Measurements from ENCODE around the gene CCDC12. TPM values are rescaled to one million over a fixed set of nuclear protein-coding genes. Genes with fewer than 3 reads are reported as not detected.
A peak's percentile ranks its signal among the peaks of the same experiment; 100 is the strongest.

The CCDC12 gene
- polyA plus RNA-seq, 4 donors: 59.7 to 84.5 (median 76.0) TPM

DNA sequence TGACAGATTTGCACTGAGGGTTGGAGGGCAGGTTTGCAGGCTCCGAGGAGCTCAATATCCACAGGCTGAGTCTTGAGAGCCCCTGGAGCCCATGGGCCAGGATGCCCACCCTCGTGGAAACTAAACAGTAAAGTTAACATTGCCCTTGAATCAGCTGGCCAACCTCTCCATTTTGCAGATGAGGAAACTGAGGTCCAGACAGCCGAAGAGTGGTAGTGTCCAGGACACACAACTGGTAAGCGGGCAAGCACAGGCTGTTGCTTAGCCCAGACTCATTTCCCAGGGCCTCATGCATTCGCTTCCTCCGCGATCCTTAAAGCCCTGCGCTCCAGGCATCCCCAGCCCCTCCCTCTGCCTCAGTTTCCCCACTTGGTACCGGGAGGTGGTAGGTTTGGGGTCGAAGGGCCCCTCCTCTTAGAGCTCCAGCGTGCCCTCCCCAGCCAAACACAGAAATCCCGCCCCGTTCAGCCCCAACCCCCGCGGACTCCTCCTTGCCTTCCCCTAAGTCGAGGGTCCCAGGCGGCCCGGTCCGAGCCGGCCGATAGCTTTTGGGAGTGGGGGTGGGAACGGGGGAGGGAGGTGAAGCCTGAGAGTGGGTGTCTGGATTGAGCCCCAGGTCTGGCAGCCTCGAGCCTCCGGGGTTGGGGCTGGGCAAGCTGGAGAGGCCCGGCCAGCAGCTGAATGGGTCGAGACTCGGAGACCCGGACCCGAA, 95.5 kb downstream of the CCDC12 start:
- DNase-seq (no peak), FAIRE-seq (no peak)
- no peaks in the 10 kb centered on the region for H3K9me3 ChIP-seq (ENCODE audit: control insufficient read depth in 2 of 2, insufficient read depth in 1 of 2, low read depth in 1 of 2, low read length in 1 of 2)
- H3K27me3 ChIP-seq (ENCODE audit: control insufficient read depth in 3 of 3, insufficient read depth in 3 of 3, low read length in 3 of 3): peaks cover 3 to 44% (median 10%) of the 10 kb centered on the region in 3 donors
- peak overlapping the region in 1 of 3 donors; percentile 50 for H3K4me3 ChIP-seq (ENCODE audit: low read depth in 1 of 3, low read length in 3 of 3)
- H3K27ac ChIP-seq (ENCODE audit: low read depth in 1 of 3, low read length in 2 of 3): no peak overlapping the region
- 36 to 41% (median 37%) methylated on average over 27 to 29 of the region's 29 CpGs for WGBS, 3 donors
- H3K4me1 ChIP-seq (ENCODE audit: control insufficient read depth in 3 of 3, insufficient read depth in 2 of 3, low read depth in 1 of 3, low read length in 2 of 3): peaks cover 0 to 49% (median 0%) of the 10 kb centered on the region in 3 donors
- peaks cover 0 to 7% (median 0%) of the 10 kb centered on the region in 3 donors for H3K36me3 ChIP-seq (ENCODE audit: control insufficient read depth in 3 of 3, insufficient read depth in 2 of 3, low read depth in 1 of 3, low read length in 3 of 3)

DNA sequence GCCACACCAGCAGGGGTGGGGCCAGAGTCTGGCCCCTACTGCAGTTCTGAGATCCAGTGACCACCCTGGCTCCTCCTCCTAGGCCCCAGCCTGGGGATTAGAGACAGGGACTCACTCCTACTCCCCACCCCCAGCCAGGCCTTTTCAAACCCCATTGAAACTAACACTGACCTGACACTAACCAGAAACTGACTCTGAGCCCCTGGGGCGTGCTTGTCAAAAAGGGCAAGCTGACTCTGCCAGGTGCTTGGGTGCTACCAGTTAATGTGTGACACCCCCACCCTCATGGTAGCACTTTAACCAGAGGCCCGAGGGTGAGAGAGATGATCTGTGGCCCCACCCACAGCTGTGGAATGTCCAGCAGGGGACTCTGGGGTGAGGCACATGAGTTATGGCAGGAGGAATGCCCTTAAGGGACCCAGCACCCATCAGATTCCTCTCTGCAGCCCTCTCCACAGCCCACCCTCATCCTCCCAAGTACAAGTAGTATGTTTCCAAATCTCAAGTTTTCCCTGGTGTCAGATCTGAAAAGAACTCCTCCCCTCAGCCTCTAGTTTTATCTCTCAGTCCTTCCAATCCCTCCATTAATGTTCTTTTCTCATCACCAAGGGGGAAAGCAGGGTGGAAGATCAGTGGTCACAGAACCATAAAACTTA, 97.6 kb downstream of the CCDC12 start:
- Histone ChIP-seq H3K27ac (ENCODE audit: low read depth in 1 of 3, low read length in 2 of 3) (peak overlapping the region in 1 of 3 donors; percentile 70), H3K4me3 (ENCODE audit: low read depth in 1 of 3, low read length in 3 of 3) (no peak overlapping the region), H3K4me1 (ENCODE audit: control insufficient read depth in 3 of 3, insufficient read depth in 2 of 3, low read depth in 1 of 3, low read length in 2 of 3) (peaks cover 0 to 61% (median 0%) of the 10 kb centered on the region in 3 donors), H3K27me3 (ENCODE audit: control insufficient read depth in 3 of 3, insufficient read depth in 3 of 3, low read length in 3 of 3) (peaks cover 3 to 32% (median 9%) of the 10 kb centered on the region in 3 donors), H3K36me3 (ENCODE audit: control insufficient read depth in 3 of 3, insufficient read depth in 2 of 3, low read depth in 1 of 3, low read length in 3 of 3) (peaks cover 0 to 2% (median 0%) of the 10 kb centered on the region in 3 donors), H3K9me3 (ENCODE audit: control insufficient read depth in 2 of 2, insufficient read depth in 1 of 2, low read depth in 1 of 2, low read length in 1 of 2) (no peaks in the 10 kb centered on the region)
- peak in 1 of 2 donors; percentile 86 for DNase-seq
- 32 to 49% (median 41%) methylated on average over 2 of the region's 2 CpGs for WGBS, 3 donors
- FAIRE-seq: no peak

DNA sequence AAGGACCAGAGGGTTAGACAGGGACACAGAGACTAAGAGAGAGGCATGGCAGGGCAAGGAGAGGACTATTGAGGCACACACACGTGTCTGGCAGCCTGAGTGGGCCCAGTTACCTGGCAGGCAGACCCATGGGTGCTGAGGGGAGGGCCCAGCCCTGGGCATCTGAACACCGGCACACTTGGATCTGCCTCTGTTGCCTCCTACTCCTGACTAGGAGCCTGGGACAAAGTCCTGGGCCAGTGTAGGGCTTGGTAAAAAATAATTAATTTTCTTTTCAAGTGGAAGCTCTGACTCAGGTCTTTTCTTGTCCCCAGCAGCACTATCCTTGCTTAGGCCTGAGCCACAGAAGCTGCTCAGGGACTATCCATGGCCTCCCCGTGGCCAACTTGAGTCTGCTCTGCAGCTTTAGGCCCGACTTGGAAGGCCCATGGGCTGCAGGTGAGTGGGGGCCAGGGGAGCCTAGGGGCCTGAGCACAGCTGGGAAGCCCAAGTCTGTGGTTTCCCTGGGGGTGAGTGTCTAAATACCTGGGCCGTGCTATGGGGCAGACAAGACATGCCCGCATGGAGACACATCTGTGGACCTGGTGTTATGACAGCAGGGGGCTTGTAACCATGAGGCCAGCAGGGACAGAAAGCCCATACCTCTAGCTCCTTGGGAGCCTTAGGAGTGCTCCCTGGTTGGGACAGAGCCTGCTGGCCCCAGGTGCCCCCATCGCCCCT, 99.0 kb downstream of the CCDC12 start, which contains the start of gene PTH1R:
PTH1R (plus strand) TSS at position 316 of the 720 bp plus-strand sequence. CDS start 5,839 bp downstream, outside the sequence.
- Histone ChIP-seq H3K27ac (ENCODE audit: low read depth in 1 of 3, low read length in 2 of 3) (peak within 1 kb of the TSS in 1 of 3 donors; percentile 70), H3K4me1 (ENCODE audit: control insufficient read depth in 3 of 3, insufficient read depth in 2 of 3, low read depth in 1 of 3, low read length in 2 of 3) (peaks cover 0 to 61% (median 0%) of the 10 kb centered on the region in 3 donors)

DNA sequence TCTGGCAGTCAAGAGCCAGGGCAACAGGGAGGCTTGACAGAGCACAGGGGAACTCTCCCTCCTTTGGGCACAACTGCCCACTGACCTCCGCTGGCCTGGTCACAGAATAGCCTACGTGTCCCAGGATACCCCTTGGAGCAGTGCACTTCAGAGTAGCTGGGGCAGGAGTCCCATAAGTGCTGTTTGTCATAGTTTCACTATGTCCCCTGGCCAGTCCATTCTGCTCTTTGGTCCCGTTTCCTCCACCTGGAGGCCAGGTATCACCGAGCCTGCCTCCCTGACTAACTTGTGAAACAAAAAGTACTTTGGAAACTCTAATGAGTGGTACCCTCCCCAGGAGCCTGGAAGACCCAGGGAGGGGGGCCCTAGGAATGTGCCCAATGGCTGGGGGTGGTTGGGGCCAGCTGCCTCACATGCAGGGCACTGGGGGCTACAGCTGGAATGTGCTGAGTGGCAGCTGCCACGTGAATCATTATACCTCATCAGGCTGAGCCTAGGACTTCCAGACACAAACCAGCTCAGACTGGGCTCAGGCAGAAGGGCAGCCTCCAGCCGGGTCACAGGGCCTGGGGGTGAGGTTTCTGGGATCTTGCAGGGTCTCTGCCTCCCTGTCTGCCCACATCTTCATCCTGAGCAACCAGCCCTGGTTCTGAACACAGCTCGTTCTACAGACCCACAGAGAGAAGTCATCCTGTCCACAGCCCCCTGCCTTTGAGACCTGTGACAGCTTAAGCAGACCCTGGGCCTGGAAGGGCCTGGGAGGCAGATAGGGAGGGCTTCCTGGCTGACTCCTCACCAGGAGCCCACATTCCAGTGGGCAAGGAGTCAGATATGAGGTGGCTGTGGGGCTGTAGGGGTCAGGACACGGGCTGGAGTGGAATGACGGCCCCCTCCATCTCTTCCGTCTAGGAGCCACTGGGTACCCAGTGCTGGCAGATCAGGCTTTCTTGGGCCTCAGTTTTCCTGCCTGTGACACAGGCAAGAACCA, 99.9 kb downstream of the CCDC12 start:
- peaks cover 0 to 2% (median 0%) of the 10 kb centered on the region in 3 donors for H3K36me3 ChIP-seq (ENCODE audit: control insufficient read depth in 3 of 3, insufficient read depth in 2 of 3, low read depth in 1 of 3, low read length in 3 of 3)
- WGBS, 3 donors: 74 to 81% (median 76%) methylated on average over 10 of the region's 10 CpGs
- DNase-seq: peak in 1 of 2 donors; percentile 67
- H3K27ac ChIP-seq (ENCODE audit: low read depth in 1 of 3, low read length in 2 of 3): peak overlapping the region in 1 of 3 donors; percentile 70
- no peaks in the 10 kb centered on the region for H3K9me3 ChIP-seq (ENCODE audit: control insufficient read depth in 2 of 2, insufficient read depth in 1 of 2, low read depth in 1 of 2, low read length in 1 of 2)
- H3K4me1 ChIP-seq (ENCODE audit: control insufficient read depth in 3 of 3, insufficient read depth in 2 of 3, low read depth in 1 of 3, low read length in 2 of 3): peaks cover 0 to 56% (median 0%) of the 10 kb centered on the region in 3 donors
- peaks cover 0 to 29% (median 5%) of the 10 kb centered on the region in 3 donors for H3K27me3 ChIP-seq (ENCODE audit: control insufficient read depth in 3 of 3, insufficient read depth in 3 of 3, low read length in 3 of 3)
- no peak overlapping the region for H3K4me3 ChIP-seq (ENCODE audit: low read depth in 1 of 3, low read length in 3 of 3)
- no peak for FAIRE-seq

More for the DNA sequence above, 99.0 kb downstream of the CCDC12 start, which contains the start of gene PTH1R:
- peak in 1 of 2 donors; percentile 60 for DNase-seq
- FAIRE-seq: no peak
- H3K4me3 ChIP-seq (ENCODE audit: low read depth in 1 of 3, low read length in 3 of 3): no peak within 1 kb of the TSS
- H3K27me3 ChIP-seq (ENCODE audit: control insufficient read depth in 3 of 3, insufficient read depth in 3 of 3, low read length in 3 of 3): peaks cover 0 to 35% (median 5%) of the 10 kb centered on the region in 3 donors
- no peaks in the 10 kb centered on the region for H3K9me3 ChIP-seq (ENCODE audit: control insufficient read depth in 2 of 2, insufficient read depth in 1 of 2, low read depth in 1 of 2, low read length in 1 of 2)
- 71 to 84% (median 72%) methylated on average over 7 of the region's 7 CpGs for WGBS, 3 donors
- peaks cover 0 to 2% (median 0%) of the 10 kb centered on the region in 3 donors for H3K36me3 ChIP-seq (ENCODE audit: control insufficient read depth in 3 of 3, insufficient read depth in 2 of 3, low read depth in 1 of 3, low read length in 3 of 3)

DNA sequence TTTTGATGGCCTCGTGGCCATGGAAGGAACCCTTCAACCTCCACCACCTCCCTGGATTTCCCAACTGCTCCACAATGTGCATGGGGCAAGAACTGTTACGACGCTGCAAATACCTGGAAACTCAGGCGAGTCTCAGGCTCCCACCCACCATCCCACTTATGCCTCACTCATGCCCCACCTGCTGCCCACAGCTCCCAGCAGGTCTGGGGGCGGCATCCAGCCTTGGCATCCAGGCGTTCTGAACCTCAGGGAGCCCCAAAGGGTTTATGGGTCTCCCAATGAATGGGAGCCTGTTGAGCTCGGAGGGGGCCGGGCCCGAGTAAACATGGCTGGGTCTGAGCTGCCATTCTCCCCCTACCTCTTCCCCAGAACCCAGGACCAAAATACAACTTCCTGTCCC, 101.0 kb downstream of the CCDC12 start:
- DNase-seq (no peak), FAIRE-seq (no peak)
- no peaks in the 10 kb centered on the region for H3K9me3 ChIP-seq (ENCODE audit: control insufficient read depth in 2 of 2, insufficient read depth in 1 of 2, low read depth in 1 of 2, low read length in 1 of 2)
- H3K27me3 ChIP-seq (ENCODE audit: control insufficient read depth in 3 of 3, insufficient read depth in 3 of 3, low read length in 3 of 3): peaks cover 0 to 19% (median 0%) of the 10 kb centered on the region in 3 donors
- H3K4me1 ChIP-seq (ENCODE audit: control insufficient read depth in 3 of 3, insufficient read depth in 2 of 3, low read depth in 1 of 3, low read length in 2 of 3): peaks cover 0 to 52% (median 0%) of the 10 kb centered on the region in 3 donors
- whole genome bisulfite sequencing, 3 donors: 85 to 92% (median 91%) methylated on average over 9 of the region's 9 CpGs
- H3K36me3 ChIP-seq (ENCODE audit: control insufficient read depth in 3 of 3, insufficient read depth in 2 of 3, low read depth in 1 of 3, low read length in 3 of 3): no peaks in the 10 kb centered on the region
- no peak overlapping the region for H3K4me3 ChIP-seq (ENCODE audit: low read depth in 1 of 3, low read length in 3 of 3)
- H3K27ac ChIP-seq (ENCODE audit: low read depth in 1 of 3, low read length in 2 of 3): no peak overlapping the region

DNA sequence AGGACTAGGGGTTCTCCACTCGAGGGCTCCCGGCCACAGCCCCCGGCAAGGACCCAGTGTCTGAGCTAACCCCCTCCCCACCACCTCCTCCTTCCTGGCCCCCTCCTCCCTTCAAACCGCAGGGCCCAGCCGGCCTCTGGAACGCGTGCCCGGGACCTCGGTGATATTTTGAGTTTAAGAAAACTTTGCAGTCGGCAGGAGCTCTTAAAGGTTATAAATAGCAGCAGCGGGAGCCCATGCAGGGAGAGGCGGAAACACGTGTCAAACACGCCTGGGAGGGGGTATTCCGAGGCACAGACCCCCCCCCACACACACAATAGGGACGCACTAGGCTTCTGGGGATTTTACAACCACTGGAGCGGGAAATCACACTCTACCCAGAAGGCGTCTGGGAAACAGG, 102.1 kb downstream of the CCDC12 start:
- peak overlapping the region in 1 of 3 donors; percentile 53 for H3K27ac ChIP-seq (ENCODE audit: low read depth in 1 of 3, low read length in 2 of 3)
- DNase-seq (peak in 1 of 2 donors; percentile 17), FAIRE-seq (no peak)
- peaks cover 0 to 16% (median 0%) of the 10 kb centered on the region in 3 donors for H3K27me3 ChIP-seq (ENCODE audit: control insufficient read depth in 3 of 3, insufficient read depth in 3 of 3, low read length in 3 of 3)
- H3K4me3 ChIP-seq (ENCODE audit: low read depth in 1 of 3, low read length in 3 of 3): no peak overlapping the region
- no peaks in the 10 kb centered on the region for H3K36me3 ChIP-seq (ENCODE audit: control insufficient read depth in 3 of 3, insufficient read depth in 2 of 3, low read depth in 1 of 3, low read length in 3 of 3)
- WGBS, 3 donors: 33 to 78% (median 56%) methylated on average over 18 of the region's 18 CpGs
- no peaks in the 10 kb centered on the region for H3K9me3 ChIP-seq (ENCODE audit: control insufficient read depth in 2 of 2, insufficient read depth in 1 of 2, low read depth in 1 of 2, low read length in 1 of 2)
- H3K4me1 ChIP-seq (ENCODE audit: control insufficient read depth in 3 of 3, insufficient read depth in 2 of 3, low read depth in 1 of 3, low read length in 2 of 3): peaks cover 0 to 52% (median 0%) of the 10 kb centered on the region in 3 donors

DNA sequence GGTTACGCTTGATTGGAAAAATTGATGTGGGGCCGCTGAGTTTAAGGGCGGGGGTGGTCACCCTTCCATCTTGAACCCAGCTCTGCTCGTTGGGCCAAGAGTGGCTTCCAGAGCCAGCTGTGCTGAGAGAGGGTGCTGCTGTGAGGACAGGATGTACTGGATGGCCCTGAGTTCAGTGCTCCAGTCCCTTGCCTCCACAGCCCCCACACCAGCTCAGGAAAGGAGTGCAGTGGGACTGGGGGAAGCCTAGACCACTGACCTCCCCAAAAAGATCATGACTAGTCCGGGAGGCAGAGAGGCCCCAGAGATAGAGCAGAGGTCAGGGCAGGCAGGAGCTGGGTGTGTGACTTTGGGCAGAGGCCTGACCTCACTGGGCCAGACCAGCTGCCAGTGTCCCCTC, 103.0 kb downstream of the CCDC12 start:
- no peaks in the 10 kb centered on the region for H3K9me3 ChIP-seq (ENCODE audit: control insufficient read depth in 2 of 2, insufficient read depth in 1 of 2, low read depth in 1 of 2, low read length in 1 of 2)

More for the DNA sequence above, 103.0 kb downstream of the CCDC12 start:
- peaks cover 0 to 16% (median 0%) of the 10 kb centered on the region in 3 donors for H3K27me3 ChIP-seq (ENCODE audit: control insufficient read depth in 3 of 3, insufficient read depth in 3 of 3, low read length in 3 of 3)
- peaks cover 0 to 43% (median 0%) of the 10 kb centered on the region in 3 donors for H3K4me1 ChIP-seq (ENCODE audit: control insufficient read depth in 3 of 3, insufficient read depth in 2 of 3, low read depth in 1 of 3, low read length in 2 of 3)
- H3K36me3 ChIP-seq (ENCODE audit: control insufficient read depth in 3 of 3, insufficient read depth in 2 of 3, low read depth in 1 of 3, low read length in 3 of 3): no peaks in the 10 kb centered on the region
- FAIRE-seq: no peak
- peak overlapping the region in 1 of 3 donors; percentile 50 for H3K27ac ChIP-seq (ENCODE audit: low read depth in 1 of 3, low read length in 2 of 3)
- 57 to 65% (median 64%) methylated on average over 5 of the region's 5 CpGs for WGBS, 3 donors
- DNase-seq: no peak
- H3K4me3 ChIP-seq (ENCODE audit: low read depth in 1 of 3, low read length in 3 of 3): no peak overlapping the region

All from small intestine (tissue), 7 donors.